ENCODE measurements around the gene MKI67. TPM values are rescaled to one million over a fixed set of nuclear protein-coding genes. Genes with fewer than 3 reads are reported as not detected.

MKI67 gene
- total RNA-seq, 1 donor from 2014 or later, result 1.2 TPM

- Histone ChIP-seq H3K4me3 (no peak overlapping the region), H3K27ac (replicated peaks) (no peak overlapping the region), H3K9me3 (replicated peaks) (no peaks in the 10 kb centered on the region), H3K27me3 (ENCODE audit: low read depth) (no peaks in the 10 kb centered on the region), H3K4me1 (peaks cover 6% of the 10 kb centered on the region), H3K36me3 (peaks cover 89% of the 10 kb centered on the region)
- DNase-seq, result no peak
- TF ChIP-seq CTCF (IDR thresholded peaks at IDR 0.05; ENCODE audit: borderline replicate concordance), result no peak
- intact Hi-C loops (cut with micrococcal nuclease), result no loop called here
Observed at GRCh38 chr10:128073890-128074289, 52.3 kb downstream of the MKI67 start.

GRCh38 chr10:128072941-128073645, 53.1 kb downstream of the MKI67 start:
- no peaks in the 10 kb centered on the region for H3K27me3 ChIP-seq (ENCODE audit: low read depth)
- intact Hi-C loops (cut with micrococcal nuclease), result no loop called here
- H3K36me3 ChIP-seq, result peaks cover 89% of the 10 kb centered on the region

GRCh38 chr10:128072046-128072445, 54.2 kb downstream of the MKI67 start:
- no peak for TF ChIP-seq CTCF (IDR thresholded peaks at IDR 0.05; ENCODE audit: borderline replicate concordance)
- H3K36me3 ChIP-seq, result peaks cover 88% of the 10 kb centered on the region

More at GRCh38 chr10:128072941-128073645, 53.1 kb downstream of the MKI67 start:
- Histone ChIP-seq H3K27ac (replicated peaks) (no peak overlapping the region), H3K4me3 (no peak overlapping the region), H3K9me3 (replicated peaks) (no peaks in the 10 kb centered on the region), H3K4me1 (peaks cover 8% of the 10 kb centered on the region)
- DNase-seq, result no peak
- no peak for TF ChIP-seq CTCF (IDR thresholded peaks at IDR 0.05; ENCODE audit: borderline replicate concordance)

GRCh38 chr10:128071417-128071782, 54.8 kb downstream of the MKI67 start:
- Histone ChIP-seq H3K4me1 (peaks cover 8% of the 10 kb centered on the region), H3K9me3 (replicated peaks) (no peaks in the 10 kb centered on the region), H3K36me3 (peaks cover 84% of the 10 kb centered on the region), H3K27me3 (ENCODE audit: low read depth) (no peaks in the 10 kb centered on the region), H3K4me3 (no peak overlapping the region), H3K27ac (replicated peaks) (no peak overlapping the region)
- no peak for TF ChIP-seq CTCF (IDR thresholded peaks at IDR 0.05; ENCODE audit: borderline replicate concordance)
- intact Hi-C loops (cut with micrococcal nuclease), result no loop called here
- no peak for DNase-seq

More at GRCh38 chr10:128072046-128072445, 54.2 kb downstream of the MKI67 start:
- H3K4me1 ChIP-seq, result peaks cover 8% of the 10 kb centered on the region
- H3K27me3 ChIP-seq (ENCODE audit: low read depth), result no peaks in the 10 kb centered on the region
- no peaks in the 10 kb centered on the region for H3K9me3 ChIP-seq (replicated peaks)
- DNase-seq, result no peak
- H3K4me3 ChIP-seq, result no peak overlapping the region
- intact Hi-C loops (cut with micrococcal nuclease), result no loop called here
- no peak overlapping the region for H3K27ac ChIP-seq (replicated peaks)

- intact Hi-C loops (cut with micrococcal nuclease), result no loop called here
- Histone ChIP-seq H3K4me1 (peaks cover 8% of the 10 kb centered on the region), H3K9me3 (replicated peaks) (no peaks in the 10 kb centered on the region), H3K4me3 (no peak overlapping the region), H3K36me3 (peaks cover 84% of the 10 kb centered on the region), H3K27me3 (ENCODE audit: low read depth) (no peaks in the 10 kb centered on the region), H3K27ac (replicated peaks) (no peak overlapping the region)
- no peak for TF ChIP-seq CTCF (IDR thresholded peaks at IDR 0.05; ENCODE audit: borderline replicate concordance)
- no peak for DNase-seq
Observed at GRCh38 chr10:128070721-128071416, 55.4 kb downstream of the MKI67 start.

All from left ventricle myocardium inferior (tissue), 1 donor.